ENCODE results near the gene SPPL2A.

DNA sequence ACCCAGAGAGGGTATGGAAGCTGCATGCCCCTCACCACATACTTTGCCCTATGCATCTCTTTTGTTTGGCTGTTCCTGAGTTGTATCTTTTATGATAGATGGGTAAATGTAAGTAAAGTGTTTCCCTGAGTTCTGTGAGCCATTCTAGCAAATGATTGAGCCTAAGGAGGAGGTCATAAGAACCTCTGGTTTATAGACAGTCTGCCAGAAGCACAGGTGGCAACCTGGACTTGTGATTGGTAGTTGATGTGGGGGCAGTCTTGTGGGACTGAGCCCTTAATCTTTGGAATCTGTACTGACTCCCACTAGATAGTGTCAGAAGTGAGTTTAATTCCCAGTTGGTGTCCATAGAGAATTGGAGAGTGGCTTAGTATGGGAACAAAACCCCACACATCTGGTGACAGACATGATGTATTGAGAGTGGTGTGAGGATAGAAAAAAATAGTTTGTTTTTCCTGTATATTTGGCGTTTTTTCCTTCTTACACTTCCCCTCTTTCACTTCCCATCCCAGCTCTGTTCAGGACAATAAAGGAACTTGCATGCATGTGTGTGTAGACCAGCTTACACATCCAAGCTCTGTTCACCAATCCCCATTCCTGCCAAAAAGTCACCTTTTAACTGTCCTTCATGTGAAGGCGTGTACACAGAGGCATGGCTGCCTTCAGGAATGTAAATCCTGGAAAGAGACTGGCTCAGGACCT is 38.1 kb upstream of the SPPL2A start:
- TF ChIP-seq, protein P1, sequence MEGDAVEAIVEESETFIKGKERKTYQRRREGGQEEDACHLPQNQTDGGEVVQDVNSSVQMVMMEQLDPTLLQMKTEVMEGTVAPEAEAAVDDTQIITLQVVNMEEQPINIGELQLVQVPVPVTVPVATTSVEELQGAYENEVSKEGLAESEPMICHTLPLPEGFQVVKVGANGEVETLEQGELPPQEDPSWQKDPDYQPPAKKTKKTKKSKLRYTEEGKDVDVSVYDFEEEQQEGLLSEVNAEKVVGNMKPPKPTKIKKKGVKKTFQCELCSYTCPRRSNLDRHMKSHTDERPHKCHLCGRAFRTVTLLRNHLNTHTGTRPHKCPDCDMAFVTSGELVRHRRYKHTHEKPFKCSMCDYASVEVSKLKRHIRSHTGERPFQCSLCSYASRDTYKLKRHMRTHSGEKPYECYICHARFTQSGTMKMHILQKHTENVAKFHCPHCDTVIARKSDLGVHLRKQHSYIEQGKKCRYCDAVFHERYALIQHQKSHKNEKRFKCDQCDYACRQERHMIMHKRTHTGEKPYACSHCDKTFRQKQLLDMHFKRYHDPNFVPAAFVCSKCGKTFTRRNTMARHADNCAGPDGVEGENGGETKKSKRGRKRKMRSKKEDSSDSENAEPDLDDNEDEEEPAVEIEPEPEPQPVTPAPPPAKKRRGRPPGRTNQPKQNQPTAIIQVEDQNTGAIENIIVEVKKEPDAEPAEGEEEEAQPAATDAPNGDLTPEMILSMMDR (IDR thresholded peaks at IDR 0.05; ENCODE audit: borderline replicate concordance, extremely low read depth, low read length, poor library complexity, severe bottlenecking), result no peak
- TF ChIP-seq EZH2 (IDR thresholded peaks at IDR 0.05; ENCODE audit: borderline replicate concordance, low read depth, low read length, severe bottlenecking), result no peak

All from DND-41 (cell line).